ENCODE data around the gene UBR1. TPM values are rescaled to one million over a fixed set of nuclear protein-coding genes. Genes with fewer than 3 reads are reported as not detected.

The UBR1 gene
- polyA plus RNA-seq, 1 donor from 2014 or later: 33.5 TPM

DNA sequence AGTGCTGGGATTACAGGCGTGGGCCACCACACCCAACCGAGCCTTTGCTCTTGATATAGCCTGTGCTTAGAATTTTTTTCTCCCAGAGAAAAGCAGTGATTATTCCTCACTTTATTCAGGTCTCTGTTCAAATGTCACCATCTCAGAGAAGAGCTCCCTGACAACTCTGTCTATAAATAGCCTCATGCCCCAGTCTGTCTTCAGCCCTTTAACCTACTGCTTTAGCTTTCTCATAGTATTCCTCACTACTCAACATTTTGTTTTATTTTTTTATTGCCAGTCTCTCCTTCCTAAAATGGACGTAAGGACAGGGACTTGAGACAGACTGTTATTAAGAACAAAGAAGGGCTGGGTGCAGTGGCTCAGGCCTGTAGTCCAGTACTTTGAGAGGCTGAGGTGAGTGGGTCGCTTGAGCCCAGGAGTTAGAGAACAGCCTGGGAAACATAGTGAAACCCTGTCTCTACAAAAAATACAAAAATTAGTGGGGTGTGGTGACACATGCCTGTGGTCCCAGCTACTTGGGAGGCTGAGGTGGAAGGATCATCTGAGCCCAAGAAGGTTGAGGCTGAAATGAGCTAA lies 106.5 kb downstream of the UBR1 start:
- no peaks in the 10 kb centered on the region for H3K9me3 ChIP-seq (ENCODE audit: low read length)
- no peaks in the 10 kb centered on the region for H3K79me2 ChIP-seq (replicated peaks; ENCODE audit: insufficient read depth, low read length)
- H3K27ac ChIP-seq (ENCODE audit: low read length): no peak overlapping the region
- no peaks in the 10 kb centered on the region for H3F3A ChIP-seq (ENCODE audit: insufficient read depth, low read length, poor library complexity, severe bottlenecking)
- no peak for TF ChIP-seq TAF1 (IDR thresholded peaks at IDR 0.05; ENCODE audit: low read depth)
- no peak for TF ChIP-seq POLR2AphosphoS5 (IDR thresholded peaks at IDR 0.05)
- no peak for TF ChIP-seq SMC3 (conservative IDR thresholded peaks at IDR 0.05; ENCODE audit: poor library complexity)
- TF ChIP-seq, protein P1, sequence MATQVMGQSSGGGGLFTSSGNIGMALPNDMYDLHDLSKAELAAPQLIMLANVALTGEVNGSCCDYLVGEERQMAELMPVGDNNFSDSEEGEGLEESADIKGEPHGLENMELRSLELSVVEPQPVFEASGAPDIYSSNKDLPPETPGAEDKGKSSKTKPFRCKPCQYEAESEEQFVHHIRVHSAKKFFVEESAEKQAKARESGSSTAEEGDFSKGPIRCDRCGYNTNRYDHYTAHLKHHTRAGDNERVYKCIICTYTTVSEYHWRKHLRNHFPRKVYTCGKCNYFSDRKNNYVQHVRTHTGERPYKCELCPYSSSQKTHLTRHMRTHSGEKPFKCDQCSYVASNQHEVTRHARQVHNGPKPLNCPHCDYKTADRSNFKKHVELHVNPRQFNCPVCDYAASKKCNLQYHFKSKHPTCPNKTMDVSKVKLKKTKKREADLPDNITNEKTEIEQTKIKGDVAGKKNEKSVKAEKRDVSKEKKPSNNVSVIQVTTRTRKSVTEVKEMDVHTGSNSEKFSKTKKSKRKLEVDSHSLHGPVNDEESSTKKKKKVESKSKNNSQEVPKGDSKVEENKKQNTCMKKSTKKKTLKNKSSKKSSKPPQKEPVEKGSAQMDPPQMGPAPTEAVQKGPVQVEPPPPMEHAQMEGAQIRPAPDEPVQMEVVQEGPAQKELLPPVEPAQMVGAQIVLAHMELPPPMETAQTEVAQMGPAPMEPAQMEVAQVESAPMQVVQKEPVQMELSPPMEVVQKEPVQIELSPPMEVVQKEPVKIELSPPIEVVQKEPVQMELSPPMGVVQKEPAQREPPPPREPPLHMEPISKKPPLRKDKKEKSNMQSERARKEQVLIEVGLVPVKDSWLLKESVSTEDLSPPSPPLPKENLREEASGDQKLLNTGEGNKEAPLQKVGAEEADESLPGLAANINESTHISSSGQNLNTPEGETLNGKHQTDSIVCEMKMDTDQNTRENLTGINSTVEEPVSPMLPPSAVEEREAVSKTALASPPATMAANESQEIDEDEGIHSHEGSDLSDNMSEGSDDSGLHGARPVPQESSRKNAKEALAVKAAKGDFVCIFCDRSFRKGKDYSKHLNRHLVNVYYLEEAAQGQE (IDR thresholded peaks at IDR 0.05; ENCODE audit: borderline replicate concordance): no peak
- no peak for TF ChIP-seq EP300 (conservative IDR thresholded peaks at IDR 0.05; ENCODE audit: poor library complexity, severe bottlenecking)
- no peak for TF ChIP-seq RAD21 (conservative IDR thresholded peaks at IDR 0.05)
- no peak for TF ChIP-seq EZH2 (IDR thresholded peaks at IDR 0.05; ENCODE audit: borderline replicate concordance, insufficient read depth, low read length, poor library complexity, severe bottlenecking)
- TF ChIP-seq, protein P2, sequence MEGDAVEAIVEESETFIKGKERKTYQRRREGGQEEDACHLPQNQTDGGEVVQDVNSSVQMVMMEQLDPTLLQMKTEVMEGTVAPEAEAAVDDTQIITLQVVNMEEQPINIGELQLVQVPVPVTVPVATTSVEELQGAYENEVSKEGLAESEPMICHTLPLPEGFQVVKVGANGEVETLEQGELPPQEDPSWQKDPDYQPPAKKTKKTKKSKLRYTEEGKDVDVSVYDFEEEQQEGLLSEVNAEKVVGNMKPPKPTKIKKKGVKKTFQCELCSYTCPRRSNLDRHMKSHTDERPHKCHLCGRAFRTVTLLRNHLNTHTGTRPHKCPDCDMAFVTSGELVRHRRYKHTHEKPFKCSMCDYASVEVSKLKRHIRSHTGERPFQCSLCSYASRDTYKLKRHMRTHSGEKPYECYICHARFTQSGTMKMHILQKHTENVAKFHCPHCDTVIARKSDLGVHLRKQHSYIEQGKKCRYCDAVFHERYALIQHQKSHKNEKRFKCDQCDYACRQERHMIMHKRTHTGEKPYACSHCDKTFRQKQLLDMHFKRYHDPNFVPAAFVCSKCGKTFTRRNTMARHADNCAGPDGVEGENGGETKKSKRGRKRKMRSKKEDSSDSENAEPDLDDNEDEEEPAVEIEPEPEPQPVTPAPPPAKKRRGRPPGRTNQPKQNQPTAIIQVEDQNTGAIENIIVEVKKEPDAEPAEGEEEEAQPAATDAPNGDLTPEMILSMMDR (IDR thresholded peaks at IDR 0.05; ENCODE audit: poor library complexity, severe bottlenecking): no peak
- TF ChIP-seq MXI1 (conservative IDR thresholded peaks at IDR 0.05; ENCODE audit: poor library complexity, severe bottlenecking): no peak
- H4K20me1 ChIP-seq (ENCODE audit: insufficient read depth): no peaks in the 10 kb centered on the region
- H3K4me3 ChIP-seq (ENCODE audit: low read length): no peak overlapping the region
- no peak overlapping the region for H3K9ac ChIP-seq (ENCODE audit: low read length)
- no peaks in the 10 kb centered on the region for H3K9me2 ChIP-seq (ENCODE audit: insufficient read depth, low read length)
- no peaks in the 10 kb centered on the region for H3K36me3 ChIP-seq (ENCODE audit: insufficient read depth, low read length)
- H2AFZ ChIP-seq (ENCODE audit: low read depth, low read length): no peak overlapping the region
- no peak overlapping the region for H3K4me2 ChIP-seq (ENCODE audit: low read length)
- H3K27me3 ChIP-seq (ENCODE audit: insufficient read depth, low read depth, low read length): no peaks in the 10 kb centered on the region

DNA sequence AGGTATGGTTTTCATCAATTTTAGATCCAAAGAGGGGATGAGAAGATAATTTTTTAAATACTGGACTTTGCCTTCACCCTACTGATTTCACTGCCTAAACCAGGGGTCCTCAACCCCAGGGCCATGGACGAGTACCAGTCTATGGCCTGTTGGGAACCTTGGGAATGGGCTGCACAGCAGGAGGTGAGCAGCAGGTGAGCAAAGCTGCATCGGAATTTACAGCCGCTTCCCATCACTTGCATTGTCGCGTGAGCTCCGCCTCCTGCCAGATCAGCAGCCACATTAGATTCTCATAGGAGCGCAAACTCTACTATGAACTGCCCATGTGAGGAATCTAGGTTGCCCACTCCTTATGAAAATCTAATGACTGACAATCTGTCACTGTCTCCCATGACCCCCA lies 109.0 kb downstream of the UBR1 start:
- no peak overlapping the region for H3K4me2 ChIP-seq (ENCODE audit: low read length)
- H2AFZ ChIP-seq (ENCODE audit: low read depth, low read length): no peak overlapping the region
- H3F3A ChIP-seq (ENCODE audit: insufficient read depth, low read length, poor library complexity, severe bottlenecking): no peaks in the 10 kb centered on the region
- TF ChIP-seq EZH2 (IDR thresholded peaks at IDR 0.05; ENCODE audit: borderline replicate concordance, insufficient read depth, low read length, poor library complexity, severe bottlenecking) (no peak), TAF1 (IDR thresholded peaks at IDR 0.05; ENCODE audit: low read depth) (no peak), MXI1 (conservative IDR thresholded peaks at IDR 0.05; ENCODE audit: poor library complexity, severe bottlenecking) (no peak), SMC3 (conservative IDR thresholded peaks at IDR 0.05; ENCODE audit: poor library complexity) (no peak), RAD21 (conservative IDR thresholded peaks at IDR 0.05) (no peak), POLR2AphosphoS5 (IDR thresholded peaks at IDR 0.05) (no peak), EP300 (conservative IDR thresholded peaks at IDR 0.05; ENCODE audit: poor library complexity, severe bottlenecking) (no peak)
- TF ChIP-seq, protein P1 (IDR thresholded peaks at IDR 0.05; ENCODE audit: borderline replicate concordance): no peak
- TF ChIP-seq, protein P2 (IDR thresholded peaks at IDR 0.05; ENCODE audit: poor library complexity, severe bottlenecking): no peak
- no peak overlapping the region for H3K4me3 ChIP-seq (ENCODE audit: low read length)
- H4K20me1 ChIP-seq (ENCODE audit: insufficient read depth): no peaks in the 10 kb centered on the region
- no peaks in the 10 kb centered on the region for H3K79me2 ChIP-seq (replicated peaks; ENCODE audit: insufficient read depth, low read length)
- no peak overlapping the region for H3K27ac ChIP-seq (ENCODE audit: low read length)
- H3K9me3 ChIP-seq (ENCODE audit: low read length): no peaks in the 10 kb centered on the region
- H3K9ac ChIP-seq (ENCODE audit: low read length): no peak overlapping the region
- no peaks in the 10 kb centered on the region for H3K27me3 ChIP-seq (ENCODE audit: insufficient read depth, low read depth, low read length)
- peaks cover 8% of the 10 kb centered on the region for H3K36me3 ChIP-seq (ENCODE audit: insufficient read depth, low read length)
- H3K9me2 ChIP-seq (ENCODE audit: insufficient read depth, low read length): no peaks in the 10 kb centered on the region
